ENCODE results near the gene CCNA1. TPM values are rescaled to one million over a fixed set of nuclear protein-coding genes. Genes with fewer than 3 reads are reported as not detected.

The CCNA1 gene
- polyA plus RNA-seq, 1 donor (not counting 4 experiments of a cell fraction or from before 2014, with no cell fraction given): 0.80 TPM

GRCh38 chr13:36454987-36455386 is 22.7 kb downstream of the CCNA1 start:
- DNase-seq (ENCODE audit: low read depth, low spot score) (no peak), FAIRE-seq (no peak)
- no peaks in the 10 kb centered on the region for H3K9me1 ChIP-seq (ENCODE audit: control insufficient read depth, extremely low read depth, insufficient read depth, low read length)
- peaks cover 3% of the 10 kb centered on the region for H3K4me1 ChIP-seq (ENCODE audit: control insufficient read depth, extremely low read depth, insufficient read depth, low read length)
- H3K9ac ChIP-seq (ENCODE audit: control insufficient read depth, extremely low read depth, insufficient read depth, low read length): no peak overlapping the region
- no peak overlapping the region for H3K4me3 ChIP-seq (ENCODE audit: control insufficient read depth in 2 of 3, extremely low read depth in 1 of 3, insufficient read depth in 2 of 3, low read depth in 1 of 3, low read length in 3 of 3)
- no peak overlapping the region for H3K4me2 ChIP-seq (ENCODE audit: control insufficient read depth, extremely low read depth, insufficient read depth, low read depth, low read length)
- no peaks in the 10 kb centered on the region for H4K20me1 ChIP-seq (ENCODE audit: control insufficient read depth, extremely low read depth, insufficient read depth, low read length)
- H3K9me3 ChIP-seq (ENCODE audit: control insufficient read depth, low read depth, low read length): no peaks in the 10 kb centered on the region
- no peaks in the 10 kb centered on the region for H3K36me3 ChIP-seq (ENCODE audit: control insufficient read depth in 2 of 2, extremely low read depth in 1 of 2, insufficient read depth in 2 of 2, low read length in 2 of 2)
- H2AFZ ChIP-seq (ENCODE audit: control insufficient read depth, low read length): no peak overlapping the region
- no peak overlapping the region for H3K27ac ChIP-seq (ENCODE audit: control insufficient read depth, insufficient read depth, low read length)
- H3K27me3 ChIP-seq (ENCODE audit: control insufficient read depth, extremely low read depth, insufficient read depth, low read length): peaks cover 3% of the 10 kb centered on the region
- no peaks in the 10 kb centered on the region for H3K79me2 ChIP-seq (ENCODE audit: control insufficient read depth, insufficient read depth, low read length)
- TF ChIP-seq, protein P1, sequence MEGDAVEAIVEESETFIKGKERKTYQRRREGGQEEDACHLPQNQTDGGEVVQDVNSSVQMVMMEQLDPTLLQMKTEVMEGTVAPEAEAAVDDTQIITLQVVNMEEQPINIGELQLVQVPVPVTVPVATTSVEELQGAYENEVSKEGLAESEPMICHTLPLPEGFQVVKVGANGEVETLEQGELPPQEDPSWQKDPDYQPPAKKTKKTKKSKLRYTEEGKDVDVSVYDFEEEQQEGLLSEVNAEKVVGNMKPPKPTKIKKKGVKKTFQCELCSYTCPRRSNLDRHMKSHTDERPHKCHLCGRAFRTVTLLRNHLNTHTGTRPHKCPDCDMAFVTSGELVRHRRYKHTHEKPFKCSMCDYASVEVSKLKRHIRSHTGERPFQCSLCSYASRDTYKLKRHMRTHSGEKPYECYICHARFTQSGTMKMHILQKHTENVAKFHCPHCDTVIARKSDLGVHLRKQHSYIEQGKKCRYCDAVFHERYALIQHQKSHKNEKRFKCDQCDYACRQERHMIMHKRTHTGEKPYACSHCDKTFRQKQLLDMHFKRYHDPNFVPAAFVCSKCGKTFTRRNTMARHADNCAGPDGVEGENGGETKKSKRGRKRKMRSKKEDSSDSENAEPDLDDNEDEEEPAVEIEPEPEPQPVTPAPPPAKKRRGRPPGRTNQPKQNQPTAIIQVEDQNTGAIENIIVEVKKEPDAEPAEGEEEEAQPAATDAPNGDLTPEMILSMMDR (optimal IDR thresholded peaks at IDR 0.05 in 1 of 3, IDR thresholded peaks at IDR 0.05 in 1 of 3, conservative IDR thresholded peaks at IDR 0.05 in 1 of 3; ENCODE audit: extremely low read depth in 1 of 3, insufficient read depth in 2 of 3, low read length in 3 of 3): no peak
- TF ChIP-seq EZH2 (IDR thresholded peaks at IDR 0.05; ENCODE audit: low read length): no peak
- dilution Hi-C loops (cut with MboI; ENCODE audit: extremely low pct_ligation_motif_present, low sequenced_read_pairs): no loop called here

DNA sequence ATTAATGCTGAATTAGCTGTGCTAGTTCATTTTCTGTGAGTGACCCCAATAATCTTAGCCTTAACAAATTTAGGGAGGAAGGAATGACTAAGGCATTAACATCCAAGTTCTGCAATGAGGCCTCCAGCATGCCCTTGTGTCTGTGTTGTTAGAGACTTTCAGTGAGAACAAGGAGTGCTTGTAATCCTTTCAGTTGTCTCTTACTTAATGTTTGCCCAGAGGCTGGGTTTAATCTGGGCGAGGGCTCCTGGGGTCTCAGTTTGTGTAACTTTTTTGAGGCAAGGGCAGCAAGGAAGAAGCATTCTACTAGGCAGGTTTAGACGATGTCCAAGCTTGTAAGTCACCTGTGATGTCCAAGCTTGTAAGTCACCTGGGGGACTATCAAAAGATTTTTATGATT is 24.3 kb downstream of the CCNA1 start:
- H3K9ac ChIP-seq (ENCODE audit: control insufficient read depth, extremely low read depth, insufficient read depth, low read length): no peak overlapping the region

DNA sequence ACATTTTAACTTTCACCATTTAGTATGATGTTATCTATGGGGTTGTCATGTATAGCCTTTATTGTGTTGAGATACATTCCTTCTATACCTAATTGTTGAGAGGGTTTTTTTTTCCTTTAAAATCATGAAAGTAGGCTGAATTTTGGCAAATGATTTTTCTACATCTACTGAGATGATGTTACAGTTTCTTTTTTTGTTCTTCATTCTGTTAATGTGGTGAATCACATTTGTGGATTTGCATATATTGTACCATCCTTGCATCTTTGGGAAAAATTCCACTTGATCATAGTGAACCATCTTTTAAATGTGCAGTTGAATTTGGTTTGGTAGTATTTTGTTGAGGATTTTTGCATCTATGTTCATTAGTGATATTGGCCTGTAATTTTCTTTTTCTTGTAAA is 29.2 kb downstream of the CCNA1 start:
- FAIRE-seq (no peak), DNase-seq (ENCODE audit: low read depth, low spot score) (no peak)
- Histone ChIP-seq H3K4me2 (ENCODE audit: control insufficient read depth, extremely low read depth, insufficient read depth, low read depth, low read length) (no peak overlapping the region), H3K4me3 (ENCODE audit: control insufficient read depth in 2 of 3, extremely low read depth in 1 of 3, insufficient read depth in 2 of 3, low read depth in 1 of 3, low read length in 3 of 3) (no peak overlapping the region), H3K9me1 (ENCODE audit: control insufficient read depth, extremely low read depth, insufficient read depth, low read length) (no peaks in the 10 kb centered on the region), H4K20me1 (ENCODE audit: control insufficient read depth, extremely low read depth, insufficient read depth, low read length) (no peaks in the 10 kb centered on the region), H2AFZ (ENCODE audit: control insufficient read depth, low read length) (no peak overlapping the region), H3K27ac (ENCODE audit: control insufficient read depth, insufficient read depth, low read length) (no peak overlapping the region), H3K9me3 (ENCODE audit: control insufficient read depth, low read depth, low read length) (no peaks in the 10 kb centered on the region), H3K27me3 (ENCODE audit: control insufficient read depth, extremely low read depth, insufficient read depth, low read length) (no peaks in the 10 kb centered on the region), H3K4me1 (ENCODE audit: control insufficient read depth, extremely low read depth, insufficient read depth, low read length) (peaks cover 3% of the 10 kb centered on the region), H3K36me3 (ENCODE audit: control insufficient read depth in 2 of 2, extremely low read depth in 1 of 2, insufficient read depth in 2 of 2, low read length in 2 of 2) (no peaks in the 10 kb centered on the region), H3K9ac (ENCODE audit: control insufficient read depth, extremely low read depth, insufficient read depth, low read length) (no peak overlapping the region), H3K79me2 (ENCODE audit: control insufficient read depth, insufficient read depth, low read length) (no peaks in the 10 kb centered on the region)
- dilution Hi-C loops (cut with MboI; ENCODE audit: extremely low pct_ligation_motif_present, low sequenced_read_pairs): no loop called here
- no peak for TF ChIP-seq EZH2 (IDR thresholded peaks at IDR 0.05; ENCODE audit: low read length)
- TF ChIP-seq, protein P1 (optimal IDR thresholded peaks at IDR 0.05 in 1 of 3, IDR thresholded peaks at IDR 0.05 in 1 of 3, conservative IDR thresholded peaks at IDR 0.05 in 1 of 3; ENCODE audit: extremely low read depth in 1 of 3, insufficient read depth in 2 of 3, low read length in 3 of 3): no peak

More for the DNA sequence above, 24.3 kb downstream of the CCNA1 start:
- Histone ChIP-seq H3K4me2 (ENCODE audit: control insufficient read depth, extremely low read depth, insufficient read depth, low read depth, low read length) (no peak overlapping the region), H3K9me3 (ENCODE audit: control insufficient read depth, low read depth, low read length) (no peaks in the 10 kb centered on the region), H3K27me3 (ENCODE audit: control insufficient read depth, extremely low read depth, insufficient read depth, low read length) (no peaks in the 10 kb centered on the region), H3K9me1 (ENCODE audit: control insufficient read depth, extremely low read depth, insufficient read depth, low read length) (no peaks in the 10 kb centered on the region), H3K4me3 (ENCODE audit: control insufficient read depth in 2 of 3, extremely low read depth in 1 of 3, insufficient read depth in 2 of 3, low read depth in 1 of 3, low read length in 3 of 3) (no peak overlapping the region), H3K4me1 (ENCODE audit: control insufficient read depth, extremely low read depth, insufficient read depth, low read length) (peaks cover 3% of the 10 kb centered on the region), H4K20me1 (ENCODE audit: control insufficient read depth, extremely low read depth, insufficient read depth, low read length) (no peaks in the 10 kb centered on the region), H3K27ac (ENCODE audit: control insufficient read depth, insufficient read depth, low read length) (no peak overlapping the region), H2AFZ (ENCODE audit: control insufficient read depth, low read length) (no peak overlapping the region), H3K36me3 (ENCODE audit: control insufficient read depth in 2 of 2, extremely low read depth in 1 of 2, insufficient read depth in 2 of 2, low read length in 2 of 2) (no peaks in the 10 kb centered on the region), H3K79me2 (ENCODE audit: control insufficient read depth, insufficient read depth, low read length) (no peaks in the 10 kb centered on the region)
- DNase-seq (ENCODE audit: low read depth, low spot score) (no peak), FAIRE-seq (no peak)
- dilution Hi-C loops (cut with MboI; ENCODE audit: extremely low pct_ligation_motif_present, low sequenced_read_pairs): no loop called here
- TF ChIP-seq EZH2 (IDR thresholded peaks at IDR 0.05; ENCODE audit: low read length): no peak

All from keratinocyte (primary cell).